Endothelial cell (in vitro differentiated cells): ENCODE results near the gene TLCD3A. TPM values are rescaled to one million over a fixed set of nuclear protein-coding genes. Genes with fewer than 3 reads are reported as not detected.
"Not testable (repeated sequence)": the region's sequence is repeated elsewhere in the genome, so short reads cannot be mapped to it uniquely, and the experiment has no call there.

Experiments used
- DNase-seq: peaks from one replicate; pipeline ENCODE4 v3.0.0; 2021; ENCODE audit warnings: low spot score
- H3K27ac Mint-ChIP-seq: one replicate; pipeline ENCODE4 v1.8.0; 2021; ENCODE audit warnings: mixed read lengths, inconsistent platforms; ENCODE audit not compliant: unreplicated experiment
- H3K27me3 Mint-ChIP-seq: one replicate; pipeline ENCODE4 v1.8.0; 2021; ENCODE audit warnings: mild to moderate bottlenecking, moderate library complexity, mixed read lengths, inconsistent platforms; ENCODE audit not compliant: unreplicated experiment
- H3K36me3 Mint-ChIP-seq: one replicate; pipeline ENCODE4 v1.8.0; 2021; ENCODE audit warnings: mild to moderate bottlenecking, low read depth, mixed read lengths, inconsistent platforms; ENCODE audit not compliant: unreplicated experiment
- H3K4me1 Mint-ChIP-seq: one replicate; pipeline ENCODE4 v1.8.0; 2021; ENCODE audit warnings: mild to moderate bottlenecking, mixed read lengths, inconsistent platforms; ENCODE audit not compliant: unreplicated experiment
- H3K4me3 Mint-ChIP-seq: one replicate; pipeline ENCODE4 v1.8.0; 2021; ENCODE audit warnings: mild to moderate bottlenecking, mixed read lengths, inconsistent platforms; ENCODE audit not compliant: unreplicated experiment
- H3K9me3 Mint-ChIP-seq: one replicate; pipeline ENCODE4 v1.8.0; 2021; ENCODE audit warnings: mixed read lengths, inconsistent platforms; ENCODE audit not compliant: unreplicated experiment
- CTCF ChIP-seq: fragments of 200-600 bp; sonication (generic); IDR thresholded peaks from one replicate; pipeline ENCODE4 v1.5.0; 2021; ENCODE audit warnings: antibody characterized with exemption; ENCODE audit not compliant: unreplicated experiment
- total RNA-seq: library from RNA; stranded (reverse); fragmentation: NEBNext Ultra II Directional; extraction: Animal tissue kit (Norgen Biotek cat#: 25700); gene quantifications from one replicate; pipeline ENCODE4 v1.2.1, GENCODE V29; 2021; ENCODE audit not compliant: unreplicated experiment

TLCD3A gene
- total RNA-seq, 1 donor from 2014 or later, result 24.6 TPM

- Mint-ChIP-seq H3K27ac (no peak overlapping the region), H3K36me3 (peaks cover 19% of the 10 kb centered on the region), H3K9me3 (no peaks in the 10 kb centered on the region), H3K4me3 (no peak overlapping the region), H3K4me1 (peaks cover 15% of the 10 kb centered on the region), H3K27me3 (no peaks in the 10 kb centered on the region)
- DNase-seq, result no peak
- no peak for TF ChIP-seq CTCF
Measured at GRCh38 chr17:693791-694638, 38.4 kb upstream of the TLCD3A start.

- H3K9me3 Mint-ChIP-seq, result no peaks in the 10 kb centered on the region
- DNase-seq, result no peak
- peaks cover 1% of the 10 kb centered on the region for H3K27me3 Mint-ChIP-seq
- TF ChIP-seq CTCF, result no peak
- peaks cover 15% of the 10 kb centered on the region for H3K4me1 Mint-ChIP-seq
- H3K36me3 Mint-ChIP-seq, result peaks cover 19% of the 10 kb centered on the region
- H3K4me3 Mint-ChIP-seq, result no peak overlapping the region
- no peak overlapping the region for H3K27ac Mint-ChIP-seq
Measured at GRCh38 chr17:696369-696768, 36.0 kb upstream of the TLCD3A start.

DNA sequence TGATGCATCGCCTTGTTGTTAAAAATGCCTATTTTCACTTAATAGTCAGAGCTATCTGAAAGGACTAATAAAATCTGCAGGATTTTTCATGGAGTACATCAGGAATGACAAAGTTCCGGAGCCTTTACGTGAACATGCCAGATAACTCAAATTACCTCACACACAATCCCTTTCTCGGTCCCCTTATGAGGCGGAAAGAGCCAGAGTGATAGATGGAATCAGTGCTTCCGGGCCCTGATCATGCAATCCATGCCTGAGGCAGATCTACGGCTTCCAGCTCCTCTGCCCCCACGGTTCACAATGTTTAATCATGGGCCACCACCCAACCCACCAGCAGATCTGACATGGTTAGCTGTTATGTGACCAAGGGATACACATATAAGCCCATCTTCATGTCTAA lies 34.7 kb upstream of the TLCD3A start:
- H3K27ac Mint-ChIP-seq, result no peak overlapping the region
- no peak overlapping the region for H3K4me3 Mint-ChIP-seq
- no peak for DNase-seq
- no peak for TF ChIP-seq CTCF
- peaks cover 1% of the 10 kb centered on the region for H3K27me3 Mint-ChIP-seq
- H3K36me3 Mint-ChIP-seq, result peaks cover 19% of the 10 kb centered on the region
- H3K4me1 Mint-ChIP-seq, result peaks cover 15% of the 10 kb centered on the region
- no peaks in the 10 kb centered on the region for H3K9me3 Mint-ChIP-seq

- H3K27me3 Mint-ChIP-seq, H3K4me3 Mint-ChIP-seq, DNase-seq, H3K9me3 Mint-ChIP-seq, H3K27ac Mint-ChIP-seq: not testable (repeated sequence)
- Mint-ChIP-seq H3K36me3 (peaks cover 19% of the 10 kb centered on the region), H3K4me1 (peaks cover 15% of the 10 kb centered on the region)
Measured at GRCh38 chr17:698096-698495, 34.3 kb upstream of the TLCD3A start.

GRCh38 chr17:699345-699744 lies 33.1 kb upstream of the TLCD3A start:
- TF ChIP-seq CTCF, result no peak
- Mint-ChIP-seq H3K27me3 (peaks cover 1% of the 10 kb centered on the region), H3K36me3 (peaks cover 21% of the 10 kb centered on the region), H3K4me3 (no peak overlapping the region), H3K4me1 (peaks cover 15% of the 10 kb centered on the region), H3K9me3 (no peaks in the 10 kb centered on the region), H3K27ac (no peak overlapping the region)
- DNase-seq, result no peak
